ENCODE results near the gene MAP3K5. TPM values are rescaled to one million over a fixed set of nuclear protein-coding genes. Genes with fewer than 3 reads are reported as not detected.

MAP3K5 gene
- total and polyA plus RNA-seq, 9 of the 15 experiments (the other 6 are each of a cell fraction or from before 2014, with no cell fraction given) = 2.2 to 13.0 (median 9.9) TPM

- no peak for TF ChIP-seq GTF3C2 (IDR thresholded peaks at IDR 0.05; ENCODE audit: borderline replicate concordance, extremely low read depth, insufficient read length)
- peak; percentile 22 for TF ChIP-seq MEIS2 (IDR thresholded peaks at IDR 0.05; ENCODE audit: partially characterized antibody)
- no peak for TF ChIP-seq ZNF24 (IDR thresholded peaks at IDR 0.05)
- no peak for TF ChIP-seq MCM2 (IDR thresholded peaks at IDR 0.05; ENCODE audit: low read depth)
- no peak for TF ChIP-seq ZNF584 (CRISPR knock-in tag; IDR thresholded peaks at IDR 0.05; ENCODE audit: low read depth)
- TF ChIP-seq MNT (conservative IDR thresholded peaks at IDR 0.05) = peak; percentile 56 to 64
- TF ChIP-seq ZNF445 (CRISPR knock-in tag; IDR thresholded peaks at IDR 0.05; ENCODE audit: low read depth) = no peak
- no peak for TF ChIP-seq ZNF511 (CRISPR knock-in tag; IDR thresholded peaks at IDR 0.05)
- 0 out of 2 replicates have a peak, but pooled peaks have one; percentile 10 for TF ChIP-seq JUN (IDR thresholded peaks at IDR 0.05; ENCODE audit: borderline replicate concordance, low read depth, low read length)
- TF ChIP-seq JUN (CRISPR knock-in tag; IDR thresholded peaks at IDR 0.05; ENCODE audit: borderline replicate concordance) = no peak
- no peak for TF ChIP-seq XRCC4 (IDR thresholded peaks at IDR 0.05; ENCODE audit: extremely low read depth, insufficient read depth, insufficient read length)
- TF ChIP-seq BRD4 (IDR thresholded peaks at IDR 0.05) = peak; percentile 48; the same call in 1 of the 2 replicates
- TF ChIP-seq ARID1B (IDR thresholded peaks at IDR 0.05) = peak; percentile 18; the same call in 1 of the 2 replicates
- TF ChIP-seq TRIM28 (IDR thresholded peaks at IDR 0.05) = no peak
- TF ChIP-seq ZKSCAN3 (CRISPR knock-in tag; IDR thresholded peaks at IDR 0.05) = no peak
- TF ChIP-seq RREB1 (CRISPR knock-in tag; IDR thresholded peaks at IDR 0.05) = no peak
Observed at GRCh38 chr6:136740050-136740974, 52.0 kb downstream of the MAP3K5 start (continued).
